ENCODE results near the gene ZNF213.

DNA sequence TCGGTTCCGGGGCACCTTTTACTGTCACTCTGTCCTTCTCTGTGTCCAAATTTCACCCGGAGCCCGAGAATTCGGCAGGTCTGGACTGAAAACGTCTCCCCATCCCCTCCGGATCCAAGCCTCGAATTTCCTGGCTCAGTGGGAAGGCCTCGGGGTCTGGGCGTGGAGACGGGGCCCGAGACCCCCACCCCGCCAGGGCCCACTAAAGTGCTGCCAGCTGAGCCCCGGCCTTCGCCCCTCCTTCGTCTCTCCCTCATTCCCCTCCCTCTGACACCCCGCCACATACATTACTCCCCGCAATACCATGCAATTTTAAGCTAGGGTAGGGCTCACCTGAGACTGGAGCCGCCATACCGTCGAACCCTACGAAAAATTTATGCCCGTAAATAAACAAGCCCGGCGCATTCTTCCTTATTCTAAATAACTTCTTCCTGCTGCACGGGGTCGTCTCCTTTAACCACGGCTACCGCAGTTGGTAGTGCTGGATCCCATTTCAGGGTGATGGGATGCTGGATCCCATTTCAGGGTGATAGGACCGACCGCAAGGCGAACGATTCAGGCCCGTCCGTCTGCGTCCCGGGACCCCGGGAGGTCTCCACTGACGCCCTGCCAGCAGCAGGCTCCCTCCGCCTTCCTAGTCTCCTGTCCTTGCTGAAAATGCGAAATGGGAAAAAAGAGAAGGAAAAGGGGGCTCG lies 48.8 kb downstream of the ZNF213 start:
- TF ChIP-seq, protein P1, sequence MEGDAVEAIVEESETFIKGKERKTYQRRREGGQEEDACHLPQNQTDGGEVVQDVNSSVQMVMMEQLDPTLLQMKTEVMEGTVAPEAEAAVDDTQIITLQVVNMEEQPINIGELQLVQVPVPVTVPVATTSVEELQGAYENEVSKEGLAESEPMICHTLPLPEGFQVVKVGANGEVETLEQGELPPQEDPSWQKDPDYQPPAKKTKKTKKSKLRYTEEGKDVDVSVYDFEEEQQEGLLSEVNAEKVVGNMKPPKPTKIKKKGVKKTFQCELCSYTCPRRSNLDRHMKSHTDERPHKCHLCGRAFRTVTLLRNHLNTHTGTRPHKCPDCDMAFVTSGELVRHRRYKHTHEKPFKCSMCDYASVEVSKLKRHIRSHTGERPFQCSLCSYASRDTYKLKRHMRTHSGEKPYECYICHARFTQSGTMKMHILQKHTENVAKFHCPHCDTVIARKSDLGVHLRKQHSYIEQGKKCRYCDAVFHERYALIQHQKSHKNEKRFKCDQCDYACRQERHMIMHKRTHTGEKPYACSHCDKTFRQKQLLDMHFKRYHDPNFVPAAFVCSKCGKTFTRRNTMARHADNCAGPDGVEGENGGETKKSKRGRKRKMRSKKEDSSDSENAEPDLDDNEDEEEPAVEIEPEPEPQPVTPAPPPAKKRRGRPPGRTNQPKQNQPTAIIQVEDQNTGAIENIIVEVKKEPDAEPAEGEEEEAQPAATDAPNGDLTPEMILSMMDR (IDR thresholded peaks at IDR 0.05): peak in 1 of 4 experiments; percentile 12
- TF ChIP-seq POLR2A (IDR thresholded peaks at IDR 0.05): no peak
